DND-41 (cell line): ENCODE results near the gene PRICKLE2.

ENCODE experiments used
- CTCF ChIP-seq: IDR thresholded peaks from 2 replicates; pipeline ENCODE4 v1.5.1; 2012; ENCODE audit warnings: borderline replicate concordance, low read length, moderate library complexity, mild to moderate bottlenecking; ENCODE audit not compliant: poor library complexity, severe bottlenecking; ENCODE audit errors: extremely low read depth
- EZH2 ChIP-seq: IDR thresholded peaks from 3 replicates; pipeline ENCODE4 v1.6.1; 2012; ENCODE audit warnings: borderline replicate concordance, low read depth, mild to moderate bottlenecking, moderate library complexity, low read length, inconsistent platforms; ENCODE audit not compliant: severe bottlenecking

GRCh38 chr3:64140651-64141050 lies 84.6 kb downstream of the PRICKLE2 start:
- TF ChIP-seq CTCF = no peak
- no peak for TF ChIP-seq EZH2
